ENCODE results near the gene ASS1.

The ASS1 gene

DNA sequence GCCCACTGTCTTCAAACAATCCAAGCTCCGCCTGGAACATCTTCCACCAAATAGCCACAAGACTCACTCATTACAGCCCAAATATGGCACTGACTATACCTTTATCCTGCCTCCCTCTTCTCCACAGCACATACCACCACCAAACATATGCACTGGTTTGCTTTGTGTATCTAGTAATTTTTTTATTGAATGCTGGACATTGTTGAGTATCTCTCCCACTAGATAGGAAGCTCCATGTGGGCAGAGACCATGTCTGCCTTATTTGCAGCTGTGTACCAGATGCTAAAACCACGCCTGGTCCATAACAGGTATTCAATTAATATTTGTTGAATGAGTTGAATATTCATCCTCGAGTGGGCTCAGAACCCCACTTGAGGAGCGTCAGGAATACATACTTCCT is 67.4 kb downstream of the ASS1 start:
- no peak for TF ChIP-seq CTCF (IDR thresholded peaks at IDR 0.05)
- Histone ChIP-seq H3K36me3 (no peaks in the 10 kb centered on the region), H3K27ac (no peak overlapping the region), H3K4me3 (ENCODE audit: low read depth in 1 of 2, low read length in 1 of 2) (no peak overlapping the region), H3K4me1 (ENCODE audit: control insufficient read depth in 1 of 2, insufficient read depth in 1 of 2, low read depth in 1 of 2, low read length in 1 of 2) (no peaks in the 10 kb centered on the region), H3K27me3 (no peaks in the 10 kb centered on the region), H3K9me3 (no peaks in the 10 kb centered on the region)

DNA sequence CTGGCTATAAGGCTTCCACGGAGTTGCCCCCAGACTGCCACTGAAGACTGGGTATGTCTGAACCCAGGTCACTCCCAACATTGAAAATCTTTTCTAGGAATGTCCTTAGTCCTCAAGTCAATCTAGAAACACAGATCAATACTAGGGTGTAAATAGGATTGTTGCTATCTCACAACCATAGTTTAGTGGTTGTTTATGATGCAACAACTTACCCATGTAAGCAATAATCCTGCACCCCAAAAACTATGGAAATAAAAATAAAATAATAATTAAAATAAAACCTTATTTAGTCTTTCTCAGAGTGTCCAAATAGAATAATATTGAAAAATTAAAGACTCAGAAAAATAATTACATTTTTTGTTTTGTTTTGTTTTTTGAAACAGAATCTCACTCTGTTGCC is 68.3 kb downstream of the ASS1 start:
- TF ChIP-seq CTCF (IDR thresholded peaks at IDR 0.05) = no peak
- Histone ChIP-seq H3K36me3 (no peaks in the 10 kb centered on the region), H3K27ac (no peak overlapping the region), H3K27me3 (no peaks in the 10 kb centered on the region), H3K4me3 (ENCODE audit: low read depth in 1 of 2, low read length in 1 of 2) (no peak overlapping the region), H3K4me1 (ENCODE audit: control insufficient read depth in 1 of 2, insufficient read depth in 1 of 2, low read depth in 1 of 2, low read length in 1 of 2) (no peaks in the 10 kb centered on the region), H3K9me3 (no peaks in the 10 kb centered on the region)

- H3K27ac ChIP-seq = no peak overlapping the region
- no peak overlapping the region for H3K4me3 ChIP-seq (ENCODE audit: low read depth in 1 of 2, low read length in 1 of 2)
- no peaks in the 10 kb centered on the region for H3K4me1 ChIP-seq (ENCODE audit: control insufficient read depth in 1 of 2, insufficient read depth in 1 of 2, low read depth in 1 of 2, low read length in 1 of 2)
- no peak for TF ChIP-seq CTCF (IDR thresholded peaks at IDR 0.05)
- H3K36me3 ChIP-seq = no peaks in the 10 kb centered on the region
- H3K27me3 ChIP-seq = no peaks in the 10 kb centered on the region
- H3K9me3 ChIP-seq = no peaks in the 10 kb centered on the region
These were observed 73.5 kb downstream of the ASS1 start for GRCh38 chr9:130518233-130518632.

DNA sequence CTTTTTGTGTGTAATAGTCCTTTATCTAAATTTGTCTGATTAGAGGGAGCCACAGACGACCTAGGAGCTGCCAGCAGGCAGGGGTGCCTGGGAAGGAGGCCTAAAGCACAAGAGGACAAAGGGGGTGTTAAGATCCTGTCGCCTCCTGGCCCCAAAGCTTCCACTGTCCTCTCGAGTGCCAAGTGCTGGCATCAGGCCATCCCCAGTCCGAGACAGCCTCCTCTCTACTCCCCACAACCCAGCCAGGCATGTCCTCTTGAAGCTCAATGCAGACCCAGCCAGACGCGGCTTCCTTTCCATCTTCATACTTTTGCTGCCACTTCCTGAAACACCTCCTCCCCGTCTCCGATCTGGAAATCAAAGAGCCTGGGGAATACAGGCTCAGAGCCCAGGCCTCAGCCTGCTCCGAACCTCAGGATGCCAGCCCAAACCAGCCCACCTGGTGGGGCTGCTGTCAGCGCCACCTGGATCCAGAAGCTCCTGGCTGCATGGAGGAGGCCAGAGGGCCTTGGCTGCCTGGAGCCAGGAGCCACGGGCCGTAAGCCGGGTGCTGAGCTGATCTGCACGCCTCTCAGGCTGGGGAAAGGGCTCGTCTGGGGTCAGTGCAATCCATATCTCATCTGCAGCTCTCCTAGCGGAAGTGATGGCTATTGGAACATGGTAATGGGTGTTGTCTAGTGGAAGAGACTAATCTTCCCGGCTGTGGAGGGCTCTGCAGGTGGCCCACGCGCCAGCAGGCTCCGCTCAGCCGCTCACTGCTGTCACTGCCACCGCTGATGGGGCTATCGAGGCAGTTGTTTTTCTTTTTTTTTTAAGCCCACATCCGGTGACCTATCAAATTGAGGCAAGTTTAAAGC is 74.4 kb downstream of the ASS1 start:
- H3K4me3 ChIP-seq (ENCODE audit: low read depth in 1 of 2, low read length in 1 of 2) = no peak overlapping the region
- H3K27ac ChIP-seq = no peak overlapping the region
- no peaks in the 10 kb centered on the region for H3K27me3 ChIP-seq
- no peaks in the 10 kb centered on the region for H3K36me3 ChIP-seq
- H3K9me3 ChIP-seq = no peaks in the 10 kb centered on the region
- no peak for TF ChIP-seq CTCF (IDR thresholded peaks at IDR 0.05)
- no peaks in the 10 kb centered on the region for H3K4me1 ChIP-seq (ENCODE audit: control insufficient read depth in 1 of 2, insufficient read depth in 1 of 2, low read depth in 1 of 2, low read length in 1 of 2)

GRCh38 chr9:130519927-130520326 is 75.2 kb downstream of the ASS1 start:
- no peak for TF ChIP-seq CTCF (IDR thresholded peaks at IDR 0.05)
- Histone ChIP-seq H3K27ac (no peak overlapping the region), H3K4me3 (ENCODE audit: low read depth in 1 of 2, low read length in 1 of 2) (no peak overlapping the region), H3K27me3 (no peaks in the 10 kb centered on the region), H3K9me3 (no peaks in the 10 kb centered on the region), H3K36me3 (no peaks in the 10 kb centered on the region), H3K4me1 (ENCODE audit: control insufficient read depth in 1 of 2, insufficient read depth in 1 of 2, low read depth in 1 of 2, low read length in 1 of 2) (no peaks in the 10 kb centered on the region)
